Left ventricle myocardium inferior (tissue), 1 donor: Measurements from ENCODE around the gene POLE3. TPM values are rescaled to one million over a fixed set of nuclear protein-coding genes. Genes with fewer than 3 reads are reported as not detected.

Experiments used
- DNase-seq: peaks from one replicate; pipeline ENCODE4 v3.0.0-alpha.2; 2020
- H3K27ac ChIP-seq: fragments of 200-600 bp; replicated peaks from 2 replicates; pipeline ENCODE4 v1.8.0; 2021
- H3K27me3 ChIP-seq: fragments of 200-600 bp; 2 replicates; pipeline ENCODE4 v1.8.0; 2021; ENCODE audit warnings: low read depth
- H3K36me3 ChIP-seq: fragments of 200-600 bp; 2 replicates; pipeline ENCODE4 v1.8.0; 2021
- H3K4me1 ChIP-seq: fragments of 200-600 bp; 2 replicates; pipeline ENCODE4 v1.8.0; 2021
- H3K4me3 ChIP-seq: fragments of 200-600 bp; 2 replicates; pipeline ENCODE4 v1.8.0; 2021; ENCODE audit warnings: mild to moderate bottlenecking, moderate library complexity
- H3K9me3 ChIP-seq: fragments of 200-600 bp; replicated peaks from 2 replicates; pipeline ENCODE4 v1.8.0; 2021
- CTCF ChIP-seq: fragments of 200-600 bp; IDR thresholded peaks from 2 replicates; pipeline ENCODE4 v1.8.0; 2021; ENCODE audit warnings: antibody characterized with exemption, mild to moderate bottlenecking, borderline replicate concordance
- intact Hi-C: fragments of 100-400 bp; cut with micrococcal nuclease; formaldehyde crosslinking; loops from one replicate; pipeline ENCODE4 v1.11.0; 2022
- total RNA-seq: library from RNA; stranded (reverse); fragmentation: NEBNext Ultra II Directional; extraction: Animal tissue kit (Norgen Biotek cat#: 25700); gene quantifications from one replicate; pipeline ENCODE4 v1.2.1, GENCODE V29; 2021
- donor health status: DM: no; HTN: yes; CAD: no; lungs with severe emphysema.

Gene POLE3
- total RNA-seq, 1 donor from 2014 or later = 22.5 TPM

GRCh38 chr9:113393281-113393680, 17.2 kb downstream of the POLE3 start:
- H3K36me3 ChIP-seq = peaks cover 63% of the 10 kb centered on the region
- intact Hi-C loops = no loop called here

GRCh38 chr9:113391917-113392316, 18.6 kb downstream of the POLE3 start:
- no peak overlapping the region for H3K27ac ChIP-seq
- H3K4me3 ChIP-seq = no peak overlapping the region
- H3K36me3 ChIP-seq = peaks cover 77% of the 10 kb centered on the region
- peaks cover 4% of the 10 kb centered on the region for H3K4me1 ChIP-seq
- no peaks in the 10 kb centered on the region for H3K9me3 ChIP-seq
- intact Hi-C loops = no loop called here
- H3K27me3 ChIP-seq = no peaks in the 10 kb centered on the region
- TF ChIP-seq CTCF = no peak
- no peak for DNase-seq

More at GRCh38 chr9:113393281-113393680, 17.2 kb downstream of the POLE3 start:
- no peak overlapping the region for H3K4me3 ChIP-seq
- H3K9me3 ChIP-seq = no peaks in the 10 kb centered on the region
- no peak overlapping the region for H3K27ac ChIP-seq
- DNase-seq = no peak
- TF ChIP-seq CTCF = no peak
- H3K4me1 ChIP-seq = peaks cover 18% of the 10 kb centered on the region
- H3K27me3 ChIP-seq = no peaks in the 10 kb centered on the region

GRCh38 chr9:113390192-113390960, 20.1 kb downstream of the POLE3 start:
- peaks cover 76% of the 10 kb centered on the region for H3K36me3 ChIP-seq
- H3K27me3 ChIP-seq = no peaks in the 10 kb centered on the region
- H3K4me3 ChIP-seq = no peak overlapping the region
- intact Hi-C loops = no loop called here
- H3K4me1 ChIP-seq = no peaks in the 10 kb centered on the region
- no peaks in the 10 kb centered on the region for H3K9me3 ChIP-seq
- no peak for TF ChIP-seq CTCF
- DNase-seq = no peak
- no peak overlapping the region for H3K27ac ChIP-seq

- no peaks in the 10 kb centered on the region for H3K27me3 ChIP-seq
- DNase-seq = no peak
- no peak overlapping the region for H3K4me3 ChIP-seq
- intact Hi-C loops = no loop called here
- no peak for TF ChIP-seq CTCF
- H3K9me3 ChIP-seq = no peaks in the 10 kb centered on the region
- H3K4me1 ChIP-seq = no peaks in the 10 kb centered on the region
- no peak overlapping the region for H3K27ac ChIP-seq
- peaks cover 71% of the 10 kb centered on the region for H3K36me3 ChIP-seq
Measured at GRCh38 chr9:113389451-113389850, 21.0 kb downstream of the POLE3 start.

GRCh38 chr9:113388833-113389232, 21.6 kb downstream of the POLE3 start:
- H3K4me3 ChIP-seq = no peak overlapping the region
- no peak for DNase-seq
- no peaks in the 10 kb centered on the region for H3K9me3 ChIP-seq
- no peaks in the 10 kb centered on the region for H3K27me3 ChIP-seq
- H3K4me1 ChIP-seq = no peaks in the 10 kb centered on the region
- no peak for TF ChIP-seq CTCF
- H3K27ac ChIP-seq = no peak overlapping the region
- peaks cover 71% of the 10 kb centered on the region for H3K36me3 ChIP-seq
- intact Hi-C loops = no loop called here
